Hematopoietic multipotent progenitor cell treated with erythropoietin and hydrocortisone succinate and interleukin-3 and kit ligand, for 6 days (in vitro differentiated cells): ENCODE measurements around the gene UBE2F.
A peak's percentile ranks its signal among the peaks of the same experiment; 100 is the strongest.
"Not testable (repeated sequence)": the region's sequence is repeated elsewhere in the genome, so short reads cannot be mapped to it uniquely, and the experiment has no call there.

ENCODE experiments used
- DNase-seq: peaks from one replicate; pipeline ENCODE4 v3.0.0-alpha.2; 2015

UBE2F gene

DNA sequence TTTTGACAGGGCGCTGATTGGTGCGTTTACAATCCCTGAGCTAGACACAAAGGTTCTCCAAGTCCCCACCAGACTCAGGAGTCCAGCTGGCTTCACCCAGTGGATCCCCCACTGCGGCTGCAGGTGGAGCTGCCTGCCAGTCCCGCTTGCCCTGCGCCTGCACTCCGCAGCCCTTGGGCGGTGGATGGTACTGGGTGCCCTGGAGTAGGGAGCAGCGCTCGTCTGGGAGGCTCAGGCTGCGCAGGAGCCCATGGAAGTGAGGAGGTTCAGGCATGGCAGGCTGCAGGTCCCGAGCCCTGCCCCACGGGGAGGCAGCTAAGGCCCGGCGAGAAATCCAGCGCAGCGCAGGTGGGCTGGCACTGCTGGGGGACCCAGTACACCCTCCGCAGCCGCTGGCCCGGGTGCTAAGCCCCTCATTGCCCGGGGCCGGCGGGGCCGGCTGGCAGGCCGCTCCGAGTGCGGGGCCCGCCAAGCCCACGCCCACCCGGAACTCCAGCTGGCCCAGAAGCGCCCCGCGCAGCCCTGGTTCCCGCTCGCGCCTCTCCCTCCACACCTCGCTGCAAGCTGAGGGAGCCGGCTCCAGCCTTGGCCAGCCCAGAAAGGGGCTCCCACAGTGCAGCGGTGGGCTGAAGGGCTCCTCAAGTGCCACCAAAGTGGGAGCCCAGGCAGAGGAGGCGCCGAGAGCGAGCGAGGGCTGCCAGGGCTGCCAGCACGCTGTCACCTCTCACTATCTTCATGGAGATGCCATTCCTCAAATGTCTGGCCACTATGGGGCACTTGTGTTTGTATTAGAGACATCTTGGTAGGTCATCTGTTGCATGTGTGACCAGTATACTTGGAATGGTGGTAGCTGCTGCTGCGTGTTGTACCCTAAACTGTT is 91.1 kb downstream of the UBE2F start:
- not testable (repeated sequence) for DNase-seq

GRCh38 chr2:238059505-238059904 is 92.7 kb downstream of the UBE2F start:
- DNase-seq, result no peak

DNA sequence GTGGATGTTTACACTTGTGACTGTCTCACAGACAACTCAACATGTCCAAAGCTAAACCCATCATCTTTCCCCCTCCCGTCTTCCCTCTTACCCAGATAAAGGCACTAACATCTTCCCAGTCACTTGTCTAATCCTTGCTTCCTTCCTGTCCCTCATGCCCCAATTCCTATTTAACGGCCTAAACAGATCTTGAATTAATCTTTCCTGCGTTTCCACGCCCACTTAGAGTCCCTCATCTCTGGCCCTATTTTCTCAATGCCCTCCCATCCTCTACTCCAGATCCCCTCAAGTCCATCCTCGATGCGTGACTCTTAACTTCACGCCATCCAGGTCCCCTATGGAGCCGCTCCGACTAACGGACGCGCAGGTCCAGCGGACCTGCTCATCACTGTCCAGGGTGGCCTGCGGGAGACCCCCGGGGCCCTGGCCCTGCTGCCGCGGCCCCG is 93.3 kb downstream of the UBE2F start:
- peak; percentile 57 for DNase-seq

- DNase-seq, result peak; percentile 98
Measured at GRCh38 chr2:238060542-238061314, 93.9 kb downstream of the UBE2F start, which contains the start of gene SCLY. Gene SCLY, plus strand, starts transcription at chr2:238061001. Its CDS starts 54 bp downstream, at chr2:238061055.

DNA sequence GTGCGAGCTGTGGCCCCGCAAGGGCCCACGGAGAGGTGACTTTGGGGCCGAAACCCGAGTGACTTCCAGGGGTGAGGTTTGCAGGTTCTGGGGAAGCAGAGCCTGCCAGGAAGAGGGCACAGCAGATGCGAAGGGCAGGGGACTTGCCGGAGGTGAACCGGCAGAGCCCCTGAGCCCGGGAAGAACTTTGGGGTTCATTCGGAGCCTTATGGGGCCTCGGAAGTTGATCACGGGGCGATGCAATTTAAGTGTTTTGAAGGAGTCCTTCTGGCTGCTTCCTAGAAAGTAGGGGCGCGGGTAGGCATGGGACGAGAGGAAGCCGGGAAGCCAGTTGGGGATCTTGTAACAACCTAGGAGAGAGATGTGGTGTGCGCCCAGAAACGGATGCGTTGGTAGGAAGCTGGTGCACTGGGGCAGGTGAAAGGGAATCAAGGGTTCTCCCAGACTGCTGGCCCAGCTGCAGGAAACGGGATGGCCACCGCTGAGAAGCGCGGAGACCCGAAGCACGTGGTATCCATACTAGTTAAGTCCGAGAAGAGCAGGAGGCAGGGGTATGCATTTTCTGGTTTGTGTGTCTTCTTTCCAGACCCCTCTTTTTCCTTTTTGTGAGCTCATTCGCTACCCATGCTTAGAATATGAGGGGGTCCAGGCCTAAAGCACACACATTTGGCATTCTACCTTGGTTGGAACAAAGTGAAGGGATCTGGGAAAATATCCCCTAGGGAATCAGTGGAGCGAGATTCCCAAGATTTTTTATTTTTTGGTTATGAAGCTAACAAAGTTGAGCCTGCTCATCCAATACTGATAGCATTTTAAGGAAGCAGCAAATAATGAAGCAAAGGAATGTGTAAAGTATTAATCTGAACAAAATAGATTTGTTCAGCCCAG is 94.7 kb downstream of the UBE2F start:
- DNase-seq, result peak; percentile 62

DNA sequence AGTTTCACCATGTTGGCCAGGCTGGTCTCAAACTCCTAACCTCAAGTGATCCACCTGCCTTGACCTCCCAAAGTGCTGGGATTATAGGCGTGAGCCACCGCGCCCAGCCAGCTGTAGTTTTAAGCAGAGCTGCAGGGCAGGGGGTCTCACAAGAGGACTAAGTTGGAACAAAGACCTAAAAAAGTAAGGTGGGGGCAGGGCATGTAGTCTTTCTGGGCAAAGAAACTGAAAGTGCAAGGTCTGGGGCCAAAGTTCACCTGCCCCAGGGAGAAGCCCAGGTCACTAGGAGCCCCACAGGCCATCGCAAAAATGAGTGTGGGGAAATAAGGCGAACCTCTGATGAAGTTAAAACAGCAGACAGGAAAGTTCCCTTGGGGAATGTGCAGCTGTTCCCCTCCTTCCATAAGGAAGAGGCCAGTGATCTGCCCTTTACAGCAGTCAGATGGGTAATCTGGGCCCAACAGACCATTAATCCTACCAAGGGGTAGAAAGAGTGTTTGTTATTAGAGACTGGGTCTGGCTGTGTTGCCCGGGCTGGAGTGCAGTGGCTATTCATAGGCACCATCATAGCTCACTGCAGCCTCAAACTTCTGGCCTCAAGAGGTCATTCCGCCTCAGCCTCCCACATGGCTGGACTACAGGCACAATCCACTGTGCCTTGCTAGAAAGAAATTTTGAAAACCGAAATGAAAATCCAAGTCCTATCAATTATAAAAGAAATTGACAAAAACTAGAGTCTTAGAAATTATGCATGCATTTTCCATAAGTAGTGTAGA is 96.8 kb downstream of the UBE2F start:
- no peak for DNase-seq

DNA sequence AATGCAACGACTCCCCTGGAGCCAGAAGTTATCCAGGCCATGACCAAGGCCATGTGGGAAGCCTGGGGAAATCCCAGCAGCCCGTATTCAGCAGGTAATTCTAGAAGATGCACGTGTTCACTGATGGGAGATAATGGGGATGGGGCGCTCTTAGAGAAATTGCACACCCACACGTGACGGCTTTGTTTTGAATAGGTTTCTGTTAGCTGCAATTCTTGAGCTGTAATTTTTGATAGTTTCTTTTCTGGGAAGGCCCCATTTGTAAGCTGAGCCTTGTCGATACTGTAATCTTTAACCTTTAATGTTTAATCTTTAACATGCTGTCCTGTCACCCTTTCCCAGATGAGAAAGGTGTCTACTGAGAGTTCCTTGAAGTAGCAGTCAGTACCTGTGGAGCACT is 97.6 kb downstream of the UBE2F start:
- DNase-seq, result no peak

DNA sequence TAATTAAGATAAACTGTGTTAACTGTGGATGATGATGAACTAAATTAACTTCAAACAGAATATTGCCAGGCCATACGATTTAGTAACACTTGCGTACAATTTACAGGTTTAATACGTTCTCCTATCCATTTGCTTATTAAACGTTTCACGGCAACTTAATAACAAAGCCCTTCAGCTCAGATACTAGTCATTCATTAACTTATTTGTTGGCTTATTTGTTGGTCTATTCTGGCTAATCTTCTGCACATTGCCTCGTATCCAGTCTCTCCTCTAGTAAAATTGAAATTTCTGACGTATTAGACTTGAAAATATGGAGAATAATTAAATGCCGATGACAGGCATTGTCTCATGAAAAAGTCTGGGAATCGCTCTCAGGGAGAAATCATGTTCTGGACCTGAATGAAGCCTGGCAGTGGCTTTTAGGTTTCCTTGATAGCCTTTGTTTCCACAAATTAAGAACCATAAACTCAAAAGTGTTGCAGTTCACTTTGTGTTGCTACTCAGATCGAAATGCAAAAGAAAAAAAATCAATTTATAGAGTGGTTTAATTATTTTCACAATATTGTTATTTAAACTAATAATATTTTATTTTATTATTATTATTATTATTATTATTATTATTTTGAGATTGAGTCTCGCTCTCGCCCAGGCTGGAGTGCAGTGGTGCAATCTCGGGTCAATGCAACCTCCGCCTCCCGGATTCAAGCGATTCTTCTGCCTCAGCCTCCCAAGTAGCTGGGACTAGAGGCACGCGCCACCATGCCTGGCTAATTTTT is 98.4 kb downstream of the UBE2F start:
- no peak for DNase-seq

- DNase-seq, result no peak
Measured at GRCh38 chr2:238066218-238066617, 99.4 kb downstream of the UBE2F start.

DNA sequence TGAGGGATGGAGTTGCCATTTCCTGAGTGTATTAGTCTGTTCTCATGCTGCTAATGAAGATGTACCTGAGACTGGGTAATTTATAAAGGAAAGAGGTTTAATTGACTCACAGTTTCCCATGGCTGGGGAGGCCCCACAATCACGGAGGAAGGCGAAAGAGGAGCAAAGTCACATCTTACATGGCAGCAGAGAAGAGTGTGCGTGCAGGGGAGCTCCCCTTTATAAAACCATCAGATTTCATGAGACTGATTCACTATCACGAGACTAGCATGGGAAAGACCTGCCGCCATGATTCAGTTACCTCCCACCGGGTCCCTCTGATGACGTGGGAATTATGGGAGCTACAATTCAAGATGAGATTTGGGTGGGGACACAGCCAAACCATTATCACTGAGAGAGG is 99.9 kb downstream of the UBE2F start:
- DNase-seq, result not testable (repeated sequence)

DNA sequence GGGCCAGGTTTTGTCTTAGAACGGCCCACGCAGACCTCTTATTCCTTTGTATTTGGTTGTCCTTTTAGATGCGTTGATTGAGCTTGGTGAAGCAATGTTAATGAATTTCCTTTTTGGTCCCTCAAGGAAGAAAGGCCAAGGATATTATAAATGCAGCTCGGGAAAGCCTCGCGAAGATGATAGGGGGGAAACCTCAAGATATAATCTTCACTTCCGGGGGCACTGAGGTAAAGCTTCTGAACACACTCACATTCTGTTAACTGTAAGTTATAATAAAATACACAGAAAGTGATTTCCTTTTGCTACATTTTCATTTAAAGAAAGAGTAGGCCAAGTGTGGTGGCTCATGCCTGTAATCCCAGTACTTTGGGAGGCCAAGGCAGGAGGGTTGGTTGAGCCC is 101.1 kb downstream of the UBE2F start:
- no peak for DNase-seq

DNA sequence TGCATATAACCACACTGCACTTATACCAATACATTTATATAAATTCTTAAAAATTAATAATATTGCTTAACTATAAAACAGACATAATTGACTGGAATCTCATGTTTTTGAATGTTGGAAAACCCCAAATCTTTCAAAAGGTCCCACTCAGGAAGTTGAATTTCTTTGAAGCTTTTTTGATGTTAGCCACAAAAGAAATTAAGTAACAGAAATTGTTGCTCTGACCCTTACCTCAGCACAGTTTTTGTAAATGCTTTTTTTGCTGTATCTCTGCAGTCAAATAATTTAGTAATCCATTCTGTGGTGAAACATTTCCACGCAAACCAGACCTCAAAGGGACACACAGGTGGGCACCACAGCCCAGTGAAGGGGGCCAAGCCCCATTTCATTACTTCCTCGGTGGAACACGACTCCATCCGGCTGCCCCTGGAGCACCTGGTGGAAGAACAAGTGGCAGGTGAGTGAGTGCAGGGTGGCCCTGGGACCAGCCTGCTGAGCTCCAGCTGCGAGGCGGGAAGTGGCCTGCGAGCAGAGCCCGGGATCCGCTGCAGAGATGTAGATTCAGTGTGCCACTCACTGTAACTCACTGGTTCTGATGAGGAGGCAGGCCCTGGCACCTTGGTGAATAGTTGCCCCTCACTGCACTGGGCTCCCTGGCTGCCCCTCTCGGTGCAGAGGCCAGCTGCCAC is 102.4 kb downstream of the UBE2F start:
- no peak for DNase-seq

GRCh38 chr2:238069877-238070276 is 103.1 kb downstream of the UBE2F start:
- DNase-seq, result no peak

- no peak for DNase-seq
Measured at GRCh38 chr2:238075397-238075796, 108.6 kb downstream of the UBE2F start.

DNA sequence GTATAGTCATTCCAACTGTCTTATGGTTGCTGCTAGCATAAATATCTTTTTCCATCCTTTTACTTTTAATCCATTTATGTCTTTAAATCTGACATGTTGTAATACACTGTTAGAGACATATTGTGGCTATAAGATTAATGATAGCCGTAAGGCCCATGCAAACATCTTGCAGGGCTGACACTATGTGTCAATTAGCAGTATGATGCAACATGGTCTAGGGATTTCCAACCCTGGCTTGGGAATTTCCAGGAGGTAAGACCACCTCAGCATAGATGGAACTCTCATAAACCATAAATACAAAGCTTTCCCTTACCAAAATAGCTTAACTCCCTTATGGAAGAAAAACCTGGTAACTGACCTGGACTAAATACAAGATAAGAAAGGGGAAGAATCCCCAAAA is 110.5 kb downstream of the UBE2F start:
- DNase-seq, result no peak

GRCh38 chr2:238079874-238080327 is 113.1 kb downstream of the UBE2F start:
- DNase-seq, result no peak

DNA sequence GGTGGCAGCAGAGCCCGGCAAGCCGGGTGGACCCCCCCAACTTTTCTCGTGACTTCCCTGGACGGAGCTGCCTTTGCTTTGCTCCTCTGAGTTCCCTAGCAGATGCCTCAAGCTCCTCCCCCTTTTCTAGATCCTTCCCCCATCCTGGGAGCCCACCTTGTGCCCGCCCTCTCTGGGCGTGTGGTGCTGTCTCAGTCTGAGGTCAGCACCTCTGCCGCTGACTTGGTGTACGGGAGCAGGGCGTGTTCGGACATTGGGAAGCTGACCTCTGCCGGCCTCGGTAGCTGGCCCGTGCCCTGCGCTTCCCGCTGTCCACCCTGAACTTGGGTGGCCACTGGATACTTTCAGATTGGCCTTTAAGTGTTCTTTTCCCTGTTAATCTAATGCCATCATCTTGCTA is 113.7 kb downstream of the UBE2F start:
- no peak for DNase-seq

DNA sequence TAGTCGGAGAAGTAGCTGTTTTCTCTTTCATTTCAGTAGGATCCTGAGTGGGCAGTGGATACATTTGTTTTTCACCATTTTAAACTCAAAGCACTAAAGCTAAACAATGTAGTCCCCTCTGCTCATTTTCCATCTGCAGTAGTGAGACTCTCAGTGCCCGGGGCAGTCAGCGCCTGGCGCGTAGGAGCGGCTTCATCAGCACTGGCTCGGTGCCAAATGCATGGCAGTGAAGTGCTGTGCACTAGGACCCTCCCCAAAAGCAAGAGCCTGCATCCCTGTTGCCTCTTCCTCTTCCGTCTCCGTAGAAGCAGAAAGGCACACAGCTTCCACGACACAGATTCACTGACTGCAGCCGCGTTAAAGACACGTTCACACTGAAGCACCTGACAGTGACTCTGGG is 114.3 kb downstream of the UBE2F start:
- no peak for DNase-seq

DNA sequence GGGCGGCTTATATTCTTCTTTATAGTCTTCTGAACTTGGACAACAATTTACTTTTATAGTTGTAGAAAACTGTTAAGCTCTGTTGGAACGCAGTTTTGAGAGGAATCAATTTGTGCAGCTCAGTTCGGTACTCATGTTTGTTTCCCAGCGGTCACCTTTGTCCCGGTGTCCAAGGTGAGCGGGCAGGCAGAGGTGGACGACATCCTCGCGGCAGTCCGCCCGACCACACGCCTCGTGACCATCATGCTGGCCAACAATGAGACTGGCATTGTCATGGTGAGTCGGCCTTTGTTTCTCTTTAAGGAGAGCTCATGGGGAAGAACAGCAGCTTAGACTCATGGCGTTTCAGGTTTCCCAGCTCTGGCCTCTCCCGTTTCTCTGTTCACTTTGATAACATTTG is 114.7 kb downstream of the UBE2F start:
- no peak for DNase-seq

DNA sequence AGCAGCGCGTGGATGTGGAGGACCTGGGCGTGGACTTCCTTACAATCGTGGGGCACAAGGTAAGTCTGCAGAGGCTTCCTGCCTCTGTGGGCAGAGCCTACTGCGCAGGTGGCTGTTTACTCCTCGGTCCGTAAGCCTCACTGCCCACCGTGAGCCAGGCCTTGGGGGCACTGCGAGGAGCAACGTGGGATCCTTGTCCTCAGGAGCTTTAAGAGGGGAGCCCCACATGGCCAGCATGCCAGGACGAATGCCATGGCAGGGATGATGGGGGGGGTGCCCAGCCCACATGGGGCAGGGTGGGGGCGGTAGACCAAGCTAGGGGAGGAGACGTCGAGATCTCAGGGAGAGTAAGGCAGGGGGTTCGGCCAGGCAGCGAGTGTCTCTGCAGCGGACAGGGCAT is 115.3 kb downstream of the UBE2F start:
- DNase-seq, result no peak

DNA sequence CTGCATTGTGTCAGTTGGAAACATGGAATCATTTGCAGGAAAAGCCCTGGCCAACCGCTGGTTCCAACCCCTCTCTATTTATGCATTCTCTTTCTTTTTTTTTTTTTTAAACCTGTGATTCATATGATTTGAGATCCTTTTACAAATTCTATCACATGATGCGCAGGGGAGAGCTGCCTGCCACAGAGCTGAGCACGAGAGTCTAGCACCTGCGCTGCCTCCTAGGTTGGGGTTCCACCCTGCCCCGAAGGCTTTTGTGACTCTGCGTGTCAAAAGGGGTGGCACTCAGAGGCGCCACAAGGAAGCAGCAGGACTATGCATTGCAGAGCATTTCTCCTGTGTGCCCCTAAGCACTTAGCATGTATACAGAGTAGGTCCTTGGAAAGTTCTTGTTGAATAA is 116.0 kb downstream of the UBE2F start:
- DNase-seq, result no peak
